Osteoblast (primary cell): ENCODE results near the gene ZNF467. TPM values are rescaled to one million over a fixed set of nuclear protein-coding genes. Genes with fewer than 3 reads are reported as not detected.

Source experiments
- DNase-seq: peaks from one replicate; pipeline ENCODE4 v3.0.0; 2011; ENCODE audit warnings: low spot score, mixed read lengths; ENCODE audit not compliant: insufficient read length; ENCODE audit errors: missing footprints
- H2AFZ ChIP-seq: 2 replicates; pipeline ENCODE4 v1.6.0; 2011; ENCODE audit warnings: mild to moderate bottlenecking, low read length
- H3K27ac ChIP-seq: 2 replicates; pipeline ENCODE4 v1.5.1; 2011; ENCODE audit warnings: mild to moderate bottlenecking, low read depth, low read length, moderate library complexity
- H3K27me3 ChIP-seq: 2 replicates; pipeline ENCODE4 v1.6.0; 2012; ENCODE audit warnings: mild to moderate bottlenecking, control low read depth, inconsistent platforms, low read length, moderate library complexity; ENCODE audit not compliant: insufficient read depth
- H3K36me3 ChIP-seq: 2 replicates; pipeline ENCODE4 v1.5.1; 2011; ENCODE audit warnings: mild to moderate bottlenecking, low read length, control low read depth, moderate library complexity; ENCODE audit not compliant: insufficient read depth
- H3K4me1 ChIP-seq: 2 replicates; pipeline ENCODE4 v1.5.1; 2011; ENCODE audit warnings: mild to moderate bottlenecking, low read length, control low read depth, moderate library complexity; ENCODE audit not compliant: insufficient read depth
- H3K4me2 ChIP-seq: 2 replicates; pipeline ENCODE4 v1.6.0; 2011; ENCODE audit warnings: mild to moderate bottlenecking, low read length; ENCODE audit not compliant: insufficient read depth
- H3K4me3 ChIP-seq: fragments of 200-600 bp; sonication (generic); 3 replicates; pipeline ENCODE4 v1.5.1; 2012; ENCODE audit warnings: mild to moderate bottlenecking, low read length, inconsistent platforms; ENCODE audit not compliant: insufficient read depth
- H3K79me2 ChIP-seq: 2 replicates; pipeline ENCODE4 v1.6.0; 2012; ENCODE audit warnings: mild to moderate bottlenecking, low read length, control low read depth, inconsistent platforms; ENCODE audit not compliant: insufficient read depth
- H3K9me3 ChIP-seq: 2 replicates; pipeline ENCODE4 v1.5.1; 2011; ENCODE audit warnings: low read depth, low read length, control low read depth
- H4K20me1 ChIP-seq: 2 replicates; pipeline ENCODE4 v1.6.0; 2012; ENCODE audit warnings: mild to moderate bottlenecking, low read length, control low read depth; ENCODE audit not compliant: insufficient read depth
- total RNA-seq: library from RNA; depleted of rRNA; stranded (reverse); fragments of >200 nt; gene quantifications from 2 replicates; pipeline ENCODE4 v1.2.3, GENCODE V29; 2012
- TF ChIP-seq, protein P1 (sequence below): IDR thresholded peaks from 2 replicates; pipeline ENCODE4 v1.5.1; 2011; ENCODE audit warnings: mild to moderate bottlenecking, low read depth, low read length, moderate library complexity; ENCODE audit errors: extremely low read depth

ZNF467 gene
- total RNA-seq, 1 donor = not detected

DNA sequence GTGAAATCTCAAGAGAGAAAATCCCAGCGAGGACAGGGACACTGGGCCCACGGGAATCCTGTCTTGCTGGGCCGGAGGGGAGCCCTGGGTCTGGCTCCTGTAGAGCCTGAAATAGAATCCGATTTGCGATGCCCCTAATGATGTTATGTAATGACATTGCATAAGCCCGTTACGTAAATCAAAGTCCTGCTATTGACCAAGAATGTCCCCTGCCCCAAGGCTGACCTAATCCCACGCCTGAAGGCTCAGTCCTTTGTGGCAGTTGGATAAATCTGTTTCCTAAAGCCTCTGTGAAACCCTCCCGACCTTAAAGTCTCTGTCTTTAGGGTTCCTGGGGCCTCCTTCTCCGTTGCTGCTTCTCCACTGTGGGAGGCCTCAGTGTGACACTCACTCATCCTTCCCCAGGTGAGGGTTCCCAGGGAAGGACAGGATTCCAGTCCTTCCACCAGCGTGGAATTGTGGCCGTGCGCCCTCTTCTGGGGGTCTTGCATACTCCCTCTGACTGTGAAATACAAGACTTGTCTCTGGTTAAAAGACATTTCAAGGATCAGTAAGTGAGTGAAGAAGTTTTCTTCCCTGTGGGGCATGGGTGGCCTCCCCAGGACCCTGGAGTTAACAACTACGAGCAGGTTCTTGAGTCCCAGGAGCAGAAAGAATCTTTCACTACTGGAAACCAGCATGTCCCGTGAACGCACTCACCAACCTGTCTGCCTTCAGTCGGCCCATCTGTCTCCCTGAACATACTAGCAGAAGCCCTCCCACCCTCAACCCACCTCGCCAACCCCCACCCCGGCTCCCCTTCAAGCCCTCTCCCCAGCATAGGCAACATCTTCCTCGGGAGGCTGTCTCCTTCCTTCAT lies 19.8 kb downstream of the ZNF467 start:
- TF ChIP-seq, protein P1, sequence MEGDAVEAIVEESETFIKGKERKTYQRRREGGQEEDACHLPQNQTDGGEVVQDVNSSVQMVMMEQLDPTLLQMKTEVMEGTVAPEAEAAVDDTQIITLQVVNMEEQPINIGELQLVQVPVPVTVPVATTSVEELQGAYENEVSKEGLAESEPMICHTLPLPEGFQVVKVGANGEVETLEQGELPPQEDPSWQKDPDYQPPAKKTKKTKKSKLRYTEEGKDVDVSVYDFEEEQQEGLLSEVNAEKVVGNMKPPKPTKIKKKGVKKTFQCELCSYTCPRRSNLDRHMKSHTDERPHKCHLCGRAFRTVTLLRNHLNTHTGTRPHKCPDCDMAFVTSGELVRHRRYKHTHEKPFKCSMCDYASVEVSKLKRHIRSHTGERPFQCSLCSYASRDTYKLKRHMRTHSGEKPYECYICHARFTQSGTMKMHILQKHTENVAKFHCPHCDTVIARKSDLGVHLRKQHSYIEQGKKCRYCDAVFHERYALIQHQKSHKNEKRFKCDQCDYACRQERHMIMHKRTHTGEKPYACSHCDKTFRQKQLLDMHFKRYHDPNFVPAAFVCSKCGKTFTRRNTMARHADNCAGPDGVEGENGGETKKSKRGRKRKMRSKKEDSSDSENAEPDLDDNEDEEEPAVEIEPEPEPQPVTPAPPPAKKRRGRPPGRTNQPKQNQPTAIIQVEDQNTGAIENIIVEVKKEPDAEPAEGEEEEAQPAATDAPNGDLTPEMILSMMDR = peak; percentile 65
- Histone ChIP-seq H3K4me3 (no peak overlapping the region), H2AFZ (no peak overlapping the region), H3K4me2 (no peak overlapping the region), H3K9me3 (no peaks in the 10 kb centered on the region), H4K20me1 (no peaks in the 10 kb centered on the region), H3K36me3 (no peaks in the 10 kb centered on the region), H3K27me3 (no peaks in the 10 kb centered on the region), H3K27ac (no peak overlapping the region), H3K4me1 (no peaks in the 10 kb centered on the region), H3K79me2 (no peaks in the 10 kb centered on the region)
- DNase-seq = peak; percentile 49

DNA sequence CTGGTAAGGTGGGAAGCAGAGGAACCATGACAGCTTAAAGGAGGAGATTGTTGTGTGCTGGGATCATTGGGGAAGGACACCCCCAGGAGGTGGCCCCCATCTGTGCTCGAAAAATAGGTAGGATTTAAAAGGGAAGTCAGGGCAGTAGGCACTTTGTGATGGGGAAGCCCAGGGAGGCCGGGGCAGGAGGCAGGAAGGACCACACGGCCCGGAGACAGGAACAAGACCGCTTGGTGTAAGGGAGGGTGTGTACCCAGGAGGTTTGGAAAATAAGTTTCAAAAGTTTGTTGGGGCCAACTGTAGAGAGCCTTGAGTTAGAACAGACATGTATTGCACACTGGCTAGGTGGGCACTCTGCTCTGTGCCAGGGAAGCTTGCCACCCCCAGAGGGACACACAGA lies 20.7 kb downstream of the ZNF467 start:
- H3K4me3 ChIP-seq = no peak overlapping the region
- H3K27ac ChIP-seq = no peak overlapping the region
- no peaks in the 10 kb centered on the region for H3K79me2 ChIP-seq
- H3K4me1 ChIP-seq = no peaks in the 10 kb centered on the region
- TF ChIP-seq, protein P1 = no peak
- H3K27me3 ChIP-seq = no peaks in the 10 kb centered on the region
- H3K9me3 ChIP-seq = no peaks in the 10 kb centered on the region
- no peak overlapping the region for H3K4me2 ChIP-seq
- no peak overlapping the region for H2AFZ ChIP-seq
- H3K36me3 ChIP-seq = no peaks in the 10 kb centered on the region
- no peak for DNase-seq
- no peaks in the 10 kb centered on the region for H4K20me1 ChIP-seq

DNA sequence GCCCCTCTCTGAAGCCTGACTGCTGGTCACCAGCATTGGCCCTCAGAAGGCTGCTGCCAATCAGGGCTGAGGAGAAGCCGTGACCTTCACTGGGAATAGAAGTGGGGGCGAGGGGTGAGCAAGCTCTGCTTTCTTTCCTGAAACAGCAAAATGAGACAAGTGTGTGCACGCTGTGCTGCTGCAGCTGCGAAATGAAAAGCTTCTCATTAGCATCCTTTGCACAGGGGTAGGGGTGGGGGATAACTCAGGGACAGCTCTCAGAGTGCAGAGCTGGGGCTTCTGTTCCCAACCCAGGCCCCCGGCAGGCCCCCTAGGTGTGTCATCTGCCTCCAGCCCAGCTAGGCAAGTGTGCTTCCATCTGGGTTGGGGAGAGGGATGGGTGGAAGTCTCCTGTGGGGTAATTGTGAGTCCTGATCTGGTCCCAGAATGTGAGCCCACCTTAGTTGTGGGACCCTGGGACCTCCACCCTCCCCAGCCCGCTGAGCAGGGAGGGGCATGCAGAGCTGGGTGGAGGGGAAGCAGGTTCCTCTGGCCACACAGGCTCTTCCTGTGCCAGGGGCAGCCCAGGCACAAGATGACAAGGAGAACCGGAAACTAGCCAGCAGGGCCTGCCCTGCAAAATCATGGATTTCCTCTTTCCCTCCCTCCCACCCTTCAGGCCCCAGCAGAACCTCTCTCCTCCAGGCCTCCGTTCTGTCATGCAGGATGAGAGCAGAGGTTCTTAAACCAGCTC lies 22.2 kb downstream of the ZNF467 start:
- Histone ChIP-seq H3K4me3 (no peak overlapping the region), H3K9me3 (no peaks in the 10 kb centered on the region), H3K4me2 (no peak overlapping the region), H2AFZ (no peak overlapping the region), H3K4me1 (no peaks in the 10 kb centered on the region), H4K20me1 (no peaks in the 10 kb centered on the region), H3K79me2 (no peaks in the 10 kb centered on the region), H3K27me3 (no peaks in the 10 kb centered on the region), H3K36me3 (no peaks in the 10 kb centered on the region), H3K27ac (no peak overlapping the region)
- peak; percentile 32 for DNase-seq
- TF ChIP-seq, protein P1 = no peak

DNA sequence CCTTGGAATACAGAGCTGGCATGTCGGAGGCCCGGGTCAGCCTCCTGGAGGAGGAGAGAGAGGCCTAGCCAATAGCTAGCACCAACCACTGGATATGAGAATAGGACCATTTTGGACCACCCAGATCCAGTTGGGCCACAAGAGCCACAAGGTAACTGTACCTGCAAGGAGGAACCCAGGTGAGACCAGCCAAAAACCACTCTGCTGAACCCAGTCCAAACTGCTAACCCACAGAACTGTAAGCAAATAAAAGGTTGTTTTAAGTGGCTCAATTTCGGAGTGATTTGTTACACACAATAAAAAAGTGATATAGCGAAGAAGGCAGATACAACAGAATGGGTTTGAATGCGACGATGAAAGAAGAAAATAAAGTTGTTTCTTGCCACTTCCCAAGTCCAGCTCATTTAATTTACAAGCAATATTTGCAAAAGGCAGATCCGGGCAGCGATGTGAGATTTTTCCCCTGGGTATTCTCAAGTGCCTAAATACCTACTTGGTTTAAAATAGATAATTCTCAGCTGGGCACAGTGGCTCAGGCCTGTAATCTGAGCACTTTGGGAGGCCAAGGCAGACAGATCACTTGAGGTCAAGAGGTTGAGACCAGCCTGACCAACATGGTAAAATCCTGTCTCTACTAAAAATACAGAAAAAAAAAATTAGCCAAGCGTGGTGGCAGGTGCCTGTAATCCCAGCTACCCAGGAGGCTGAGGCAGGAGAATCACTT lies 23.1 kb downstream of the ZNF467 start:
- TF ChIP-seq, protein P1 = no peak
- no peaks in the 10 kb centered on the region for H3K9me3 ChIP-seq
- H3K4me3 ChIP-seq = no peak overlapping the region
- H3K4me1 ChIP-seq = no peaks in the 10 kb centered on the region
- no peaks in the 10 kb centered on the region for H3K27me3 ChIP-seq
- H3K4me2 ChIP-seq = no peak overlapping the region
- no peak overlapping the region for H3K27ac ChIP-seq
- DNase-seq = peak; percentile 43
- H3K79me2 ChIP-seq = no peaks in the 10 kb centered on the region
- no peaks in the 10 kb centered on the region for H4K20me1 ChIP-seq
- H3K36me3 ChIP-seq = no peaks in the 10 kb centered on the region
- H2AFZ ChIP-seq = no peak overlapping the region
